Measurements from ENCODE around the gene SLC24A2. TPM values are rescaled to one million over a fixed set of nuclear protein-coding genes. Genes with fewer than 3 reads are reported as not detected.
"Not testable (repeated sequence)": the region's sequence is repeated elsewhere in the genome, so short reads cannot be mapped to it uniquely, and the experiment has no call there.

The SLC24A2 gene
- total RNA-seq = under 1 TPM in 1 of 6 donors, not detected in 5; 0.03 TPM

DNA sequence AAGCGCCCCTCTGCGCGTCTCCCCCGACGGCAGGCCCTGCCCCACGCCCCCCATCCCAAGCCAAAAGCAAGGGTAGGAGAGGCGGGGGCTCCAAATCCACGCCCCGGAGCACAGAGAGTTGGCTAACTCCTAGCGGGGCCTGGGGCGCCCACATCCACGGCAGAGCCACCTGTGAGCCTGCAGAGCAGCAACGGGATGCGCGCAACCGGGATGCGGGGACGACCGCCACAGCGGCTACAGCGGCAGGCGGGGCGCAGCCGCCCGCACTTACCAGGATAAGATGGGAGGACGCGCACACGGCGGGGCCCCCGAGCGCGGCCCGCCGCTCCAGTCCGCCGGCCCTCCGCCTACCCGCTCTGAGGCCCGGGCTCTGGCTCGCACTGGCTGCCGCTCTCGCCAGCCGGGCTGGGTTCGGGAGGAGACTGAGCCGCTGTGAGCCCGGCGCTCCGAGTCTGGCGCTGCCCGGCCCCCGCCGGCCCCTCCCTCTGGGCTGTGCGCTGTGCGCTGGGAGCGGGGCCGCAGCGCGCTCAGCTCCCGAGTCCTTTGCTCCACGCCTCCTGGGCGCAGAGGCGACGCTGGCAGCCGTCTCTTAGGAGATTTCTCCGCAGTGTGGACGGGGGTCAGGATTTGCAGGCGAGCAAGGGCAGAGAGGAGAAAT lies at the start of gene SLC24A2:
TSS of gene SLC24A2 (minus strand) at position 424 of the 658 bp plus-strand sequence.
- H3K9me3 ChIP-seq = no peaks in the 10 kb centered on the region
- ATAC-seq (ENCODE audit: low FRiP score in 2 of 2) (peak in 1 of 2 donors; percentile 62), DNase-seq (peak in 1 of 2 donors; percentile 77)
- peaks cover 0 to 10% (median 8%) of the 10 kb centered on the region in 4 donors for H3K27me3 ChIP-seq
- H3K4me1 ChIP-seq = peaks cover 0 to 14% (median 2%) of the 10 kb centered on the region in 4 donors
- WGBS, 2 donors = 3 to 7% methylated on average over 14 to 35 of the region's 67 CpGs
- no peak within 1 kb of the TSS for H3K27ac ChIP-seq
- no peaks in the 10 kb centered on the region for H3K36me3 ChIP-seq
- TF ChIP-seq, protein P1, sequence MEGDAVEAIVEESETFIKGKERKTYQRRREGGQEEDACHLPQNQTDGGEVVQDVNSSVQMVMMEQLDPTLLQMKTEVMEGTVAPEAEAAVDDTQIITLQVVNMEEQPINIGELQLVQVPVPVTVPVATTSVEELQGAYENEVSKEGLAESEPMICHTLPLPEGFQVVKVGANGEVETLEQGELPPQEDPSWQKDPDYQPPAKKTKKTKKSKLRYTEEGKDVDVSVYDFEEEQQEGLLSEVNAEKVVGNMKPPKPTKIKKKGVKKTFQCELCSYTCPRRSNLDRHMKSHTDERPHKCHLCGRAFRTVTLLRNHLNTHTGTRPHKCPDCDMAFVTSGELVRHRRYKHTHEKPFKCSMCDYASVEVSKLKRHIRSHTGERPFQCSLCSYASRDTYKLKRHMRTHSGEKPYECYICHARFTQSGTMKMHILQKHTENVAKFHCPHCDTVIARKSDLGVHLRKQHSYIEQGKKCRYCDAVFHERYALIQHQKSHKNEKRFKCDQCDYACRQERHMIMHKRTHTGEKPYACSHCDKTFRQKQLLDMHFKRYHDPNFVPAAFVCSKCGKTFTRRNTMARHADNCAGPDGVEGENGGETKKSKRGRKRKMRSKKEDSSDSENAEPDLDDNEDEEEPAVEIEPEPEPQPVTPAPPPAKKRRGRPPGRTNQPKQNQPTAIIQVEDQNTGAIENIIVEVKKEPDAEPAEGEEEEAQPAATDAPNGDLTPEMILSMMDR (IDR thresholded peaks at IDR 0.05) = no peak
- no peak for TF ChIP-seq POLR2A (IDR thresholded peaks at IDR 0.05)
- TF ChIP-seq EP300 (IDR thresholded peaks at IDR 0.05) = no peak
- no peak for TF ChIP-seq POLR2AphosphoS5 (IDR thresholded peaks at IDR 0.05)
- peak within 1 kb of the TSS in 2 of 4 donors; percentile 9 to 20 for H3K4me3 ChIP-seq

DNA sequence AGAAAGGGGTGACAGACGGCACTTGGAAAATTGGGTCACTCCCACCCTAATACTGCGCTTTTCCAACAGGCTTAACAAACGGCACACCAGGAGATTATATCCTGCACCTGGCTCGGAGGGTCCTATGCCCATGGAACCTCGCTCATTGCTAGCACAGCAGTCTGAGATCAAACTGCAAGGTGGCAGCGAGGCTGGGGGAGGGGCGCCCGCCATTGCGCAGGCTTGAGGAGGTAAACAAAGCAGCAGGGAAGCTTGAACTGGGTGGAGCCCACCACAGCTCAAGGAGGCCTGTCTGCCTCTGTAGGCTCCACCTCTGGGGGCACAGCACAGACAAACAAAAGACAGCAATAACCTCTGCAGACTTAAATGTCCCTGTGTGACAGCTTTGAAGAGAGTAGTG lies 44.5 kb upstream of the SLC24A2 start:
- H3K4me3 ChIP-seq; ATAC-seq (ENCODE audit: low FRiP score in 2 of 2); H3K9me3 ChIP-seq; H3K4me1 ChIP-seq; H3K27me3 ChIP-seq; H3K36me3 ChIP-seq; H3K27ac ChIP-seq: not testable (repeated sequence)
- WGBS, 2 donors = 93 to 96% methylated on average over 9 of the region's 9 CpGs
- DNase-seq = peak in 1 of 2 donors; percentile 44

DNA sequence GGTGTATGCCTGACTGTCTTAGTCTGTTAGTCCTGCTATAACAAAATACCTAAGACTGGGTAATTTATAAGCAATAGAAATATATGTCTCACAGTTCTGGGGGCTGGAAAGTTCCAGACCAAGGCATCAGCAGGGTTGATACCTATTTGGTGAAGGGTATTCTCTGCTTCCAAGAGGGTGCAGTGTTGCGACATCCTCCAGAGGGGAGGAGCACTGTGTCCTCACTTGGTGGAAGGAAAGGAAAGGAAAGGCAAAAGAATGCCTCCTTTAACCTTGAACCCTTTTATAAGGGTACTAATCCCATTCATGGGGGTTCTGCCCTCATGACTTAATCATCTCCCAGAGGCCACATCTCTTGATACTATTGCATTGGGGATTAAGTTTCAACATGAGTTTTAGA lies 42.0 kb upstream of the SLC24A2 start:
- 80 to 92% methylated on average over 1 of the region's 1 CpG for WGBS, 2 donors
- Histone ChIP-seq H3K27ac (no peak overlapping the region), H3K4me3 (no peak overlapping the region), H3K9me3 (peaks cover 0 to 5% (median 0%) of the 10 kb centered on the region in 4 donors), H3K36me3 (no peaks in the 10 kb centered on the region), H3K27me3 (no peaks in the 10 kb centered on the region), H3K4me1 (no peaks in the 10 kb centered on the region)
- ATAC-seq (ENCODE audit: low FRiP score in 2 of 2) (no peak), DNase-seq (no peak)
- TF ChIP-seq POLR2AphosphoS5 (IDR thresholded peaks at IDR 0.05) (no peak), POLR2A (IDR thresholded peaks at IDR 0.05) (no peak), EP300 (IDR thresholded peaks at IDR 0.05) (no peak)
- TF ChIP-seq, protein P1 (IDR thresholded peaks at IDR 0.05) = no peak

DNA sequence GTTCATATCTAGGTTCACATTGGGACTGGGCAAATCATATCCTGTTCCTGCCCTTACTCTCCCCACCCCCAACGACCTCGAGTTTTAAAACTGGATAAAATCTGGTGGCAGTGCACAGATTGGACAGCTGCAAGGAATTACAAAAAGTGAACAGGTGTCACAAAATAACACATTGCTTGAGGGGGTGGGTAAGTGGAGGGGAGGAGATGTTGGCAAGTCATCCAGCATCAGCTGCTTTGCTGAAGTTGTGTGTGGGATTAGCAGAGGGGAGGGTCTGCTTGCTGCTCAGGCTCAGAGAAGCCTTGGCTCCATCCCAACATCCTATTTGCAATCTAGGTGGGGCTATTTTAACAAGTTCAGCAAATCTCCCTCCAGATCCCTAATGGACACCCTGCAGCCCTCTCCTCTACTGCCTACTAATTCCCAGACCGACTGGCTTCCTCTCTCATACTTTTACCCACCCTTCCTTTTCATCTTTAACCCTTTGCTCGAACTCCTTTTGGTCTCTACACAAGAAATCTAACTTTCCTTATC lies 39.8 kb upstream of the SLC24A2 start:
- H3K27ac ChIP-seq = no peak overlapping the region
- H3K9me3 ChIP-seq = peaks cover 0 to 5% (median 0%) of the 10 kb centered on the region in 4 donors
- no peak overlapping the region for H3K4me3 ChIP-seq
- no peak for TF ChIP-seq POLR2AphosphoS5 (IDR thresholded peaks at IDR 0.05)
- no peak for TF ChIP-seq POLR2A (IDR thresholded peaks at IDR 0.05)
- TF ChIP-seq, protein P1 (IDR thresholded peaks at IDR 0.05) = no peak
- no peak for TF ChIP-seq EP300 (IDR thresholded peaks at IDR 0.05)
- no peaks in the 10 kb centered on the region for H3K4me1 ChIP-seq
- 54 to 57% methylated on average over 4 of the region's 4 CpGs for WGBS, 2 donors
- ATAC-seq (ENCODE audit: low FRiP score in 2 of 2) = no peak
- DNase-seq = no peak
- no peaks in the 10 kb centered on the region for H3K36me3 ChIP-seq
- H3K27me3 ChIP-seq = no peaks in the 10 kb centered on the region

DNA sequence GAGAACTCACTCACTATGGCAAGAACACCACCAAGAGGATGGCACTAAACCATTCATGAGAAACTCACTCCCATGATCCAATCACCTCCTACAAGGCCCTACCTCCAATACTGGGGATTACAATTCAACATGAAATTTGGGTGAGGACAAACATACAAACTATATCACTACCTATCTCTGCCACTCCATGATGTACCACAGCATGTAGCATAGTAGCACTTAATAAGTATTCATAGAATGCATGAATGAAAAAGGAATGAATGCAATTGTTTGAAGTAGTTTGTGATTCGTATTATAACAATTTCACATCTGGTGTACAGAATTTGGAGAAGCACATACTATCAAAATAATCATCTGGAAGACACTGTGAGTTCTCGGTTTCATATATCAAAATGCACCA lies 27.9 kb upstream of the SLC24A2 start:
- H3K36me3 ChIP-seq = no peaks in the 10 kb centered on the region
- no peak for ATAC-seq (ENCODE audit: low FRiP score in 2 of 2)
- H3K9me3 ChIP-seq = peaks cover 0 to 17% (median 13%) of the 10 kb centered on the region in 4 donors
- H3K27me3 ChIP-seq = no peaks in the 10 kb centered on the region
- H3K27ac ChIP-seq = no peak overlapping the region
- no peak overlapping the region for H3K4me3 ChIP-seq
- H3K4me1 ChIP-seq = no peaks in the 10 kb centered on the region
- 83 to 86% methylated on average over 2 of the region's 2 CpGs for WGBS, 2 donors
- TF ChIP-seq EP300 (IDR thresholded peaks at IDR 0.05) (no peak), POLR2AphosphoS5 (IDR thresholded peaks at IDR 0.05) (no peak), POLR2A (IDR thresholded peaks at IDR 0.05) (no peak)
- TF ChIP-seq, protein P1 (IDR thresholded peaks at IDR 0.05) = no peak
- DNase-seq = no peak
